A673 (cell line): ENCODE measurements around the gene ACCS. TPM values are rescaled to one million over a fixed set of nuclear protein-coding genes. Genes with fewer than 3 reads are reported as not detected.

Experiments
- BruUV-seq: library from RNA; stranded (reverse); fragments of 400-500 nt; replicated peaks from 2 replicates; lab custom pipeline; 2021; lab: Mats Ljungman, UMichigan
- CTCF ChIA-PET: fragments of 300-600 bp; sonication (Branson Sonifier 250); formaldehyde crosslinking; loops from one replicate; lab custom pipeline; 2022; ENCODE audit warnings: antibody characterized with exemption; lab: Charles Lee
- POLR2A ChIA-PET: fragments of 300-600 bp; sonication (Branson Sonifier 250); formaldehyde crosslinking; loops from one replicate; lab custom pipeline; 2022; ENCODE audit warnings: antibody characterized with exemption; ENCODE audit not compliant: low non-redundant PET; lab: Charles Lee
- DNase-seq: peaks from one replicate; pipeline ENCODE4 v3.0.0-alpha.2; 2015; ENCODE audit warnings: low spot score
- H3K27ac ChIP-seq: fragments of 200-600 bp; sonication (generic); 2 replicates; pipeline ENCODE4 v1.5.1; 2016; ENCODE audit warnings: mixed run types, low read depth, mild to moderate bottlenecking, mixed read lengths, antibody characterized with exemption, low read length; ENCODE audit not compliant: poor library complexity, severe bottlenecking
- H3K27me3 ChIP-seq: fragments of 200-600 bp; sonication (generic); replicated peaks from 2 replicates; pipeline ENCODE4 v1.6.1; 2017; ENCODE audit warnings: mixed run types, low read depth, mild to moderate bottlenecking, mixed read lengths, antibody characterized with exemption, low read length; ENCODE audit not compliant: insufficient read depth, poor library complexity
- H3K36me3 ChIP-seq: fragments of 200-600 bp; sonication (generic); 2 replicates; pipeline ENCODE4 v1.6.1; 2016; ENCODE audit warnings: mixed run types, mild to moderate bottlenecking, mixed read lengths, antibody characterized with exemption, low read length; ENCODE audit not compliant: insufficient read depth, poor library complexity, severe bottlenecking
- H3K4me1 ChIP-seq: fragments of 200-600 bp; sonication (generic); 2 replicates; pipeline ENCODE4 v1.6.1; 2017; ENCODE audit warnings: mixed run types, mild to moderate bottlenecking, mixed read lengths, antibody characterized with exemption, low read length; ENCODE audit not compliant: insufficient read depth, poor library complexity, severe bottlenecking
- H3K4me3 ChIP-seq: fragments of 200-600 bp; sonication (generic); 2 replicates; pipeline ENCODE4 v1.5.1; 2016; ENCODE audit warnings: low read depth, mixed run types, mild to moderate bottlenecking, mixed read lengths, low read length; ENCODE audit not compliant: poor library complexity, severe bottlenecking
- H3K9me3 ChIP-seq: fragments of 200-600 bp; sonication (generic); 2 replicates; pipeline ENCODE4 v1.6.1; 2016; ENCODE audit warnings: mixed run types, low read depth, mild to moderate bottlenecking, mixed read lengths, antibody characterized with exemption, low read length; ENCODE audit not compliant: poor library complexity, severe bottlenecking
- EZH2 ChIP-seq: fragments of 200-600 bp; sonication (generic); IDR thresholded peaks from 2 replicates; pipeline ENCODE4 v1.6.1; 2017; ENCODE audit warnings: borderline replicate concordance, low read depth, mild to moderate bottlenecking, mixed read lengths, antibody characterized with exemption, low read length; ENCODE audit not compliant: poor library complexity, severe bottlenecking
- intact Hi-C: fragments of 100-400 bp; cut with micrococcal nuclease; formaldehyde crosslinking; loops from one replicate; pipeline ENCODE4 v1.10.0; 2022; ENCODE audit not compliant: unreplicated experiment
- total RNA-seq: library from RNA; stranded (reverse); gene quantifications from 2 replicates; pipeline ENCODE4 v1.2.3, GENCODE V29; 2021
- TF ChIP-seq, protein P1 (sequence below): fragments of 300-800, 200-600 bp; sonication (generic); conservative IDR thresholded peaks from 2 replicates; pipeline ENCODE4 v1.5.1; 2017; ENCODE audit warnings: low read depth, mild to moderate bottlenecking, antibody characterized with exemption, low read length, moderate library complexity, mixed read lengths

Gene ACCS
- total RNA-seq, 1 experiment from 2014 or later, result 28.4 TPM

DNA sequence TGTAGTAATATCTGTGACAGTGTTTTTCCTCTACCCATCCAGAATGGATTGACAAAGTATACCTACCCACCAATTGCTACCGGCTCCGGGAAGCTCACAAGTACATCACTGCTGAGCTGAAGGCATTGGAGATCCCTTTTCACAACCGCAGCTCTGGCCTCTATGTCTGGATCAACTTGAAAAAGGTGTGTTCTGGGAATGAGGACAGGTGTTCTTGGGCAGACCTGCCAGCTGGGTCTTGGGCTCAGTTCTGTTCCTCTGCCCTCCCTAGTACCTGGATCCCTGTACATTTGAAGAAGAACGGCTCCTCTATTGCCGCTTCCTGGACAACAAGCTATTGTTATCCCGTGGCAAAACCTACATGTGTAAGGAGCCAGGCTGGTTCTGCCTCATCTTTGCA, 7.8 kb upstream of the ACCS start:
- CTCF ChIA-PET, result no interaction called here
- no peak for DNase-seq
- POLR2A ChIA-PET, result no interaction called here
- H3K4me1 ChIP-seq, result no peaks in the 10 kb centered on the region
- no peaks in the 10 kb centered on the region for H3K36me3 ChIP-seq
- no peaks in the 10 kb centered on the region for H3K9me3 ChIP-seq
- H3K27ac ChIP-seq, result no peak overlapping the region
- no TSS peak for BruUV-seq
- no peaks in the 10 kb centered on the region for H3K27me3 ChIP-seq
- TF ChIP-seq EZH2, result no peak
- TF ChIP-seq, protein P1, sequence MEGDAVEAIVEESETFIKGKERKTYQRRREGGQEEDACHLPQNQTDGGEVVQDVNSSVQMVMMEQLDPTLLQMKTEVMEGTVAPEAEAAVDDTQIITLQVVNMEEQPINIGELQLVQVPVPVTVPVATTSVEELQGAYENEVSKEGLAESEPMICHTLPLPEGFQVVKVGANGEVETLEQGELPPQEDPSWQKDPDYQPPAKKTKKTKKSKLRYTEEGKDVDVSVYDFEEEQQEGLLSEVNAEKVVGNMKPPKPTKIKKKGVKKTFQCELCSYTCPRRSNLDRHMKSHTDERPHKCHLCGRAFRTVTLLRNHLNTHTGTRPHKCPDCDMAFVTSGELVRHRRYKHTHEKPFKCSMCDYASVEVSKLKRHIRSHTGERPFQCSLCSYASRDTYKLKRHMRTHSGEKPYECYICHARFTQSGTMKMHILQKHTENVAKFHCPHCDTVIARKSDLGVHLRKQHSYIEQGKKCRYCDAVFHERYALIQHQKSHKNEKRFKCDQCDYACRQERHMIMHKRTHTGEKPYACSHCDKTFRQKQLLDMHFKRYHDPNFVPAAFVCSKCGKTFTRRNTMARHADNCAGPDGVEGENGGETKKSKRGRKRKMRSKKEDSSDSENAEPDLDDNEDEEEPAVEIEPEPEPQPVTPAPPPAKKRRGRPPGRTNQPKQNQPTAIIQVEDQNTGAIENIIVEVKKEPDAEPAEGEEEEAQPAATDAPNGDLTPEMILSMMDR, result no peak
- intact Hi-C loops, result no loop called here
- H3K4me3 ChIP-seq, result no peak overlapping the region

- TF ChIP-seq, protein P1, result no peak
- TF ChIP-seq EZH2, result no peak
These were observed 859 bp upstream of the ACCS start for GRCh38 chr11:44065161-44065661.

GRCh38 chr11:44066732-44067141, 667 bp downstream of the ACCS start:
- Histone ChIP-seq H3K4me3 (peak overlapping the region; percentile 50), H3K27me3 (no peaks in the 10 kb centered on the region), H3K36me3 (no peaks in the 10 kb centered on the region), H3K4me1 (peaks cover 15% of the 10 kb centered on the region), H3K9me3 (no peaks in the 10 kb centered on the region), H3K27ac (peak overlapping the region; percentile 82)
- ChIA-PET POLR2A (no interaction called here), CTCF (interaction anchor here (0.5 to 3.5 kb wide), 8 partner anchors 28 to 545 kb away, joined by 3 to 23 read pairs (median 3); partner anchors contain the start of genes EXT2 and HSD17B12)
- intact Hi-C loops, result no loop called here
- peak; percentile 84 for DNase-seq
- TSS peak; percentile 74 for BruUV-seq
- TF ChIP-seq EZH2, result no peak
- TF ChIP-seq, protein P1, result no peak

More at GRCh38 chr11:44065161-44065661, 859 bp upstream of the ACCS start:
- H3K4me1 ChIP-seq, result peaks cover 15% of the 10 kb centered on the region
- peak overlapping the region; percentile 82 for H3K27ac ChIP-seq
- H3K36me3 ChIP-seq, result no peaks in the 10 kb centered on the region
- peak overlapping the region; percentile 50 for H3K4me3 ChIP-seq
- no peaks in the 10 kb centered on the region for H3K27me3 ChIP-seq
- CTCF ChIA-PET, result interaction anchor here (0.6 to 3.5 kb wide), 3 partner anchors 10 to 29 kb away, joined by 3 to 23 read pairs (median 6); partner anchors contain the start of gene EXT2
- no peaks in the 10 kb centered on the region for H3K9me3 ChIP-seq
- no TSS peak for BruUV-seq
- POLR2A ChIA-PET, result interaction anchor here (0.6 kb wide), 1 partner anchor 10 kb away, joined by 4 read pairs; no protein-coding TSS in a partner anchor
- intact Hi-C loops, result no loop called here
- DNase-seq, result peak; percentile 54
